ENCODE data around the gene BNIP3.

DNA sequence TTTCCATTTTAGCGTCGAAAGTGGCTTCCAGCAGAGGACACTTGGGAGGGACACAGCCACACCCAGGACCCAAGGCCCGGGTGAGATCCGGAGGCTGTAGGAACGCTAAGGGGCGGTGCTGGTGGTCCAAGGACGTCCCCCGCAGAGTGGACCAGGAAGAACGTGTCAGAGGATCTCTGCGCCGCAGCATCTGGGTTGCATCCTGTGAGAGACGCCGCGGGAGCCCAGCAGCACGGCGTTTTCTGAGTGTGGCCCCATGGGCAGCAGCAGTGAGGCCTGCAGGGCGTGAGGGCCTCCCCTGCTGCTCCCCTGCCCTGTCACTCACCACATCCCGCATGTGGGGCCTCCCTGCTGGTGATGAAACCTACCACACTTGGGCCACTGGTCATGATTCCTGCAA lies 40.5 kb upstream of the BNIP3 start:
- TF ChIP-seq, protein P1, sequence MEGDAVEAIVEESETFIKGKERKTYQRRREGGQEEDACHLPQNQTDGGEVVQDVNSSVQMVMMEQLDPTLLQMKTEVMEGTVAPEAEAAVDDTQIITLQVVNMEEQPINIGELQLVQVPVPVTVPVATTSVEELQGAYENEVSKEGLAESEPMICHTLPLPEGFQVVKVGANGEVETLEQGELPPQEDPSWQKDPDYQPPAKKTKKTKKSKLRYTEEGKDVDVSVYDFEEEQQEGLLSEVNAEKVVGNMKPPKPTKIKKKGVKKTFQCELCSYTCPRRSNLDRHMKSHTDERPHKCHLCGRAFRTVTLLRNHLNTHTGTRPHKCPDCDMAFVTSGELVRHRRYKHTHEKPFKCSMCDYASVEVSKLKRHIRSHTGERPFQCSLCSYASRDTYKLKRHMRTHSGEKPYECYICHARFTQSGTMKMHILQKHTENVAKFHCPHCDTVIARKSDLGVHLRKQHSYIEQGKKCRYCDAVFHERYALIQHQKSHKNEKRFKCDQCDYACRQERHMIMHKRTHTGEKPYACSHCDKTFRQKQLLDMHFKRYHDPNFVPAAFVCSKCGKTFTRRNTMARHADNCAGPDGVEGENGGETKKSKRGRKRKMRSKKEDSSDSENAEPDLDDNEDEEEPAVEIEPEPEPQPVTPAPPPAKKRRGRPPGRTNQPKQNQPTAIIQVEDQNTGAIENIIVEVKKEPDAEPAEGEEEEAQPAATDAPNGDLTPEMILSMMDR (IDR thresholded peaks at IDR 0.05; ENCODE audit: low read depth, low read length, poor library complexity, severe bottlenecking) = no peak
- no peak for TF ChIP-seq EZH2phosphoT487 (IDR thresholded peaks at IDR 0.05; ENCODE audit: borderline replicate concordance, low read length)

Data from DOHH2 (cell line).